Stimulated activated CD8-positive, alpha-beta memory T cell treated with anti-CD3 and anti-CD28 coated beads, Interleukin-15, amount 100 ng/mL, for 48 hours (primary cell): ENCODE results near the gene CHCHD6.

ENCODE experiments used
- DNase-seq, 2 donors: peaks; one replicate each; pipeline ENCODE4 v3.0.0-alpha.2; 2020; ENCODE audit warnings: low read depth in 2 of 2

Gene CHCHD6

DNA sequence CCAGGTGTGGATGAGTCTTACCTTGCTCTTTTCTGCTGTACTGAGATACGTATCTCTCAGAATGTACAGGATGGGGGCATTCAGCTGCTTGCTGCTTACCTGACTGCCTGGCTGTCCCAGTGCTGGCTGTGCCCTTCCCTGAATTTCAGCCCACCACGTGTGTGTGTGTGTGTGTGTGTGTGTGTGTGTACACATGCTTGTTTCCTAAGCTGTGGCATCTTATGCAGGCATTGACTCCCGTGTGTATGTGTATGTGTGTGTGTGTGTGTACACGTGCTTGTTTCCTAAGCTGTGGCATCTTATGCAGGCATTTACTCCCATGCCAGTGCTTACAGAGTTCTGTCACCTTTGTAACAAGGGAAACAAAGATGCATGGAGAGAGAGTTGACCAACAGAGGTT is 218.4 kb downstream of the CHCHD6 start:
- no peak for DNase-seq

DNA sequence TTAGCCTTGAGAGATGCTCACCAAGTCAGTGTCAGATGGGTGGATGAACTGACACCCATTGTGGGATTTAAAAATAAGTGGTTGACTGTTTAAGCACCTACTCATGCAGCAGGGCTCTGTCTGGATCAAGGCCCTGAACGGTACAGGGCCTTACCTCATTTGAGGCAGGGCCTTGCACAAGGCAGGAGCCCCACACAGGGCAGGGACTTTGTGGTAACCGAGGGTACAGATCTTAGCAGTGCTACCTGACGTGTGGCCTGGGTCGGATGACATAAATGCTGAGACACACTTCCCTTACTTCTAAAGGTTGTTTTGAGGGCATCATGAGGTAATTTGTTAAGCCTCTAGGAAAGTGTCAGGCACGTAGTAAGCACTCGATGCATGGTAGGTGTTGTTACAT is 219.4 kb downstream of the CHCHD6 start:
- no peak for DNase-seq

DNA sequence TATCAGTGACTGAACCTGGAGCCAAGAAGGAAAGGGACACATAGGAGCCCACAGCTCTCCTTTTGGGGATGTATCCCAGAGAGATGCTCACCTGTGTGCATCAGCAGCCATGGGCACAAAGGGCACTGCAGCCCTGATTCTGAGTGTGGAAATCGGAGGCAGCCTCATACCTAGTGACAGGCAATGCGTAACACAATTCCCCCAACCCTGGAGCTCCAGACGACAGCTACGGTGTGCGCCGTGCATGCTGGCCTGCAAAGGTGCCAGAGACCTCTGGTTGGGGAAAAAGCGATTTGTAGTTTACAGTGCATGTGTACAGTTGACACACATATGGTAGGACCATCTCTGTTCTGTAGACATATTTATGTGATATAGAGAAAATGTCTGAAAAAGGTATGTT is 219.9 kb downstream of the CHCHD6 start:
- DNase-seq = no peak

DNA sequence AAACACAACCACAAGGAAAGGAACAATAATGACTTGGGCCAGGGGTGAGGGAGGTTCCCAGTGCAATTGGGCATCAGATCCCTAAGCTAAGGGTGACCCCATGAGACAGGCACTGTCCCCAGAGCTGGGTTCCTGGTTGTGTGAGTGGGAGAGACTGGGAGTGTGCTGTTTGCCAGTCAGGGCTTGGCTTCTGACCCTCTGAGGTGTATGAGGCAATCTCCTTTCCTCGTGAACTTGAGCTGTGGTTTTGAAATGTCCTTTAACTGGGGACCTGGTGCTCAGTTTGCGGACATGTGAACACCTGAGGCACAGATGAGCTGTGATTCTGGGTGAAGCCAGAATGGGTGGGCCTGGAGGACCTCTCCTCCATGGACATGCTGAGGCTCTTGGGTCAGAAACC is 220.4 kb downstream of the CHCHD6 start:
- DNase-seq = no peak

DNA sequence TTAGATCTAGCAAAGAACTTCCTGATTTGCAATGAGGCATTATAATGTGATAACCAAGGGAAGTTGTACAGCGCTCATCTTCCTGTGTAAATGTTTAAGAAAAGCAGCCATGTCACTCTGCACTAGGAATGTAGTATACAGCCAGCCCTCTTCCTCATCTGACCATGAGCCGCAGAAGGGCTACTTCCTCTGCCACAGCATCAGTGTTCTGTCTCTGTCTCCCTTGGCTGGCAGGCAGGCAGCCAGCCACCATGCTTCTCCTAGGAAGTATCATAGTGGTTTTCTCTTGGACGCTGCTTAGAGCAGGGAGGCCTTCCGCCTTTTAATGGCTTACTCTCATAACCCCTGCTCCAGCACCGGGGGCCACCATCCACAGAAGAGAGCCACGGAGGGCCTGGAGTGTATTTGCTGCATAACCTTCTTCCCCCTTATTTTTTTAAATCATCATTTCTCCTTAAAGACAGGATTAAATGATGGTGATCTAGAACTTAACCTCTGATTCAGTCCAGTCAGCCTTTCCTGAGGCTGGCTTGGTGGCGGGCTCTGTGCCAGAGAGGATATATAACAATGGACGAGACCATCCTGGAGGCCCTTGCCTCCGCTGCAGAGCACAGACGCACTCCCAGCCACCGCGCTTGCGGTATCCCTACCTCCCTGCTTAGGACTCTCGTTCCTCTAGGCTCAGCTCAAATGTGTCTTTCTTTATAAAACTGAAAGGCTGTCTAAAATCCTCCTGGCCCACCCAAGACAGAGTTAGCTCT is 221.6 kb downstream of the CHCHD6 start:
- DNase-seq = no peak

DNA sequence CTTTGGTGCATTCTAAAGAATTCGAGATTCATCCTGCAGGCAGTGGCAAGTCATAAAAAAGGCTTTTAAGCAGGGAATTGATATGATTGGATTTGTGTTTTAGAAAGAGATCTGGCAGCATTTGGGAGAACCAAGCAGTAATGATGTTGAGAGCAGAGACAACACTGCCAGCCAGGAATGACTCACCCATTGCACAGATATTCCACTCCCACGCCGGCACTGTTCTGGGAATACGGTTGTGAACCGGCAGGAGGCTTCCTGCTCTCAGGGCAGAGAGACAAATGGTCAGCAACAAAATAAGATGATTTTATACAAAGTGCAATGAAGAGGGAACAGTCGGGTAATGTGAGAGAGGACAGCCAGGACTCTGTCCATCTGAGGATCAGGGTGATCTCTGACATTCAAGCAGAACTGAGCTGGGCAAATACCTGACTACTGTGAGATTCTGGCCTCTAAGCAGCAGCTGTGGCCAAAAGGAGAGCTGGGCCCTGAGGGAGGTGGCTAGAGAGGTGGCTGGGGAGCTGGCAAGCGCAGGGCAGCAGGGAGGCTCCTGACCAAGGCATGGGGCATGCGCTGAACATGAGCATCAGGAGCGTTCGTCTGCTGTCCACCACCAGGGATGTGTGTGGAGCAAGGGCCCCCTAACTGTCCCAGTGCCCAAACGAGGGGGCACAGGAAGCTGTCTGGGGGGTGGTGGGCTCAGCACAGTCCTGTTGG is 222.8 kb downstream of the CHCHD6 start:
- DNase-seq = no peak

DNA sequence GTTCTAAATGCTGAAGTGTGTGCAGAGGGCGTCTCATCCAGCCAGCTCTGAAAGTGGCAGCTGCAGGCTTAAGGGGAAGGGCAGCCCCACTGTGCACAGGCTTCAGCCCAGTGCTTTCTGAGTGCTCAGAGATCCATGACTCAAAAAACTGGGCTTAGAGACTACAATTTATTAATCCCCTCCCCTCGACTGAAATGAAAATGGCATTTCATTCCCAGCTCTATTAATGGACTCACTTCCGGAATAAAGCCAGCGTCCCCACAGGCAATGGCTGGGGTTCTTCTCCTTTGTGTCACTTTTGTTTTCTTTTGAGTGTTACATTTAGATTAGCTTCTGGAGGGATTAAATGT is 223.3 kb downstream of the CHCHD6 start:
- no peak for DNase-seq

DNA sequence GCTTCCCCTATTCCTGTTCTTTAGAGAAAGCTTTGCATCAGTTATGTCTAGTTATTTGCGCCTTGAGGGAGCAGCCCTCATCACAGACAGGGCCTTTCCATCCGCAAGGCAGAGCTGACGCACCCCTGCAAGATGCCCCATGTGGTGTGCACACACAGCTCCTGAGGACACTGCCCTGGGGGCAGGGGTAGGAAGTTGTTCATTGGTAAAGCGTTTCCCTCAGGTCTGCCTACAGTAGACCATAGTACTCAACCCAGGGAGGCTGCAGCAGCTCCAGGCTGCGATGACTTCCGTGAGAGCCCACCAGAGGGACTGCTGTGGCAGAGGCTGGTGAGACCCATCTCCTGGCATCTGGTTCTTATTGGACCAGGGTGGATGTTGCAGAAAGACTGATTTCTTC is 223.8 kb downstream of the CHCHD6 start:
- DNase-seq = no peak

DNA sequence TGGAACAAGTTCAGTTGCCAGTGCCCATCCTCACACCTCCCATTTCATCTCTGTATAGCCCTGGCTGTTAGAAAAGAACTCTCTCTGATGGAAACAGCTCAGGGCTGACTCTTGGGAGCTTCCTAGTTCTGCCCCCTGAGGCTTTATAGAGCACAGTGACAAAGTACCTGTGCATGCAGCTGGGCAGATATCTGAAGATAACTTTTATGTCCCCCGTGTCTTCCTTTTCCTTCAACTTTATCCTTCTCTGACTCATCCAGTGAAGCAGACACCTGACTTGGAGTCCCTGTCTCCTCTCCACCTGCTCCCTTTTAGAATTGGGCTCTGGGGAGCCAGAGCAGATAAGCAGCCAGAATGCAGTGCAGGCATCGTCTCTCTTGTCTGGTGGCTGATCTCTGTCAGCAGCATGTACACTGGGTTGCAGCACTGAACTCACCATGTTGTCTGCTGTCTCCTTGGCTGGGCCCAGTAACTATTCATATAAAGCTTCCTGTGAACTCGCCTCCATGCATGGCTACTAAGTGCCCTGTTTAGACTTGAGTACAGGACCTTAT is 225.0 kb downstream of the CHCHD6 start:
- DNase-seq = no peak

DNA sequence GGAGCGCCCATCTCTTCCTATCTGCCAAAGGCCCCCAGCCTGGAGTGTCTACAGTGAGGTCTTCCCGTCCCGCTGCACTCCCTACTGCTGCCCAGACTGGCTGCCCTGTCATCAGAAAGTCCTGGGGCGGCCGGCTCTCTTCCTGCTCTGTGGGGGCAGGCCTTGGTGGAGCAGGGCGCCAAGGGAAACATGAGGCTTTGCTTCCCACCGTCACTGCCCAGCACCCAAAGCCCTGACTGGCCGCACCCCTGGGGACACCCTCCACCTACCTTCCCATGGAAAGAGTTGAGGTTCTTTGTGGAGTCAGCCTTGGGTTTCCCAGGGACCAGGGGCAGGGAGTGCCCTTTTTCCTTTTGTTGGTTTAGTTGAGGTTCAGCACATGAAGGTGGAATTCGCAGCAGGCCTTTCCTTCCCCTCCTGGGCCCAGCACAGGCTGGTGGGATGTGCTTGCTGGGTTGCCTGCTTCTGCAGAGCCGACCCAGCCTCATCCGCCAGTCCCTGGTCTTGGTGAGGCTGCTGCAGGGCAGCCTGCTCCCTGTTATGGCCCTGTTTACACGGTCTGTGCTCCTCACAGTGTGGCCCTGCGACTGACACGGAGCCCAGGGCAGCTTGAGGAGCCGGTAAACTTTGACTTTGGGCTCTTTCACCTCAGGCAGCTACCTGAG is 227.0 kb downstream of the CHCHD6 start:
- no peak for DNase-seq

DNA sequence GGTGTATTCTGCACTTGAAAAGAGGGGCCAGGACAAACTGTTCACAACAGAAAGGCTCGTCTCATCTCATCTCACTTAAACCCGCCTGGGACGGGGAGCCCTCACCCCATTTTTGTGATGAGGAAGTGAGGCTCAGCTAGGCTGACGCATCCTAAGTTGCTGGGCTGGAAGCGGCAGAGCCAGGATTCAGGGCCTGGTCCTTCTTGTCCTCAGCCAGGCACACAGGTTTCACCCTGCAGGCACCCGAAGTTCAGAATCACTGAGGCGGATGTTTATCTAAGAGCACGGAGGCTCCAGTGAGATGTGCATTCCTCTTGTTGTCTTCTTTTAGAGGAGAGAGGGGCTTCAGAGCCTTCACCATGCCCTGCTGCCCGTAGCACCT is 227.8 kb downstream of the CHCHD6 start:
- DNase-seq = no peak

DNA sequence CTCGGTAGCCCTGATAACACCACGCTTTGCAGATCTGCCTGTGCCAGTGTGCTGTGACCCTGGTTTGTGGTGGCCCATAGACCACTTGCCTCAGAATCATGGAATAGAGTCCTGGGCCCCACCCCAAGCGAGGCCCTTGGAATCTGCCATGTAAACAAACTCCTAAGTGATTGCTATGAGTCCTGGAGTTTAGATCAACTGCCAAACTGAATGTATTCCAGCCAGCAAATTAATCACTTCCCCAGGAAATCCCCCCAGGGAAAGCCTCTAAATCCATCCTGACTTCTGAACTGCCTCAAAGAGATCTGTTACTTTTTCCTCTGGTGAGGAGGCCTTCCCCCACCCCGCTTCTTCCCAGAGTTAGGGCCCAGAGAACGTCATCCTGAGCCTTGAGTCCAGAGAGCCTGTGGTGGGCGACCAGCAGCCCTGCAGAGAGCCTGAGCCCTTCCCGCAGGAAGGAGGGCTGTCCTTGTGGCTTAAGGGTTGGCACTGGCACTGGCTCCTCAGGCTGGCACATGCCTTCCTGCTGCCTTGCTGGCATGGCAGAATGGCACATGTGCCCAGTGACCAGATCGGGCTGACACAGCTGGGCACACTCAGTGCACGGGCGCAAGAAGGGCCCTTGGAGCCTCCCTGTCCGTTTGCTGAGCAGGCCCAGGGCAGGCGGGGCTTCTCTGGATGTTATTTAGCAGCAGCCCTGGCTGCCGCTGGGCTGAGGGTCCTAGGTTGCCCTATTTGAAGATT is 228.3 kb downstream of the CHCHD6 start:
- DNase-seq = no peak

DNA sequence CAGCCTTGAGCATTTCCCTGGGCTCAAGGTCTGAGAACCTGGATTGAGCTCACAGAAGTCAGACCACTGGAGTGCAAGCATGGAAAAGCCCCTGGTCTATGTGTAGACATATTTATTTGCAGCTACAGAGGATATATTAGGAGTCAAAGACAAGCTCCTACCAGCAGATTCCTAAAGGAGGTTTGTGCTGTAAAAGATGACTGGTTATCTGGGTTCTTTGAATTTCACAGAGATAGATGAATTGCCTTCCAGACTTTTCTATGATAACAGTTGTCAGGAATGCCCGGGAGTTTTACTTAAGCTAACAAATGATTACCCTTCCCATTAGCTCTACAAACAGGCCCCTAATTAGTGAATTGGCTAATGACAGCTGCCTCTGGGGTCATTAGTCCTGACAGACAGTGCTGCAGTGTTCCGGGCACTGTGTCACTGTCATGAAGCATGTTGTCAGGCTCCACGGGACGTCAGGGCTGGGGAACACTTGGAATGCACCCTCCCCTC is 230.0 kb downstream of the CHCHD6 start:
- DNase-seq = no peak

DNA sequence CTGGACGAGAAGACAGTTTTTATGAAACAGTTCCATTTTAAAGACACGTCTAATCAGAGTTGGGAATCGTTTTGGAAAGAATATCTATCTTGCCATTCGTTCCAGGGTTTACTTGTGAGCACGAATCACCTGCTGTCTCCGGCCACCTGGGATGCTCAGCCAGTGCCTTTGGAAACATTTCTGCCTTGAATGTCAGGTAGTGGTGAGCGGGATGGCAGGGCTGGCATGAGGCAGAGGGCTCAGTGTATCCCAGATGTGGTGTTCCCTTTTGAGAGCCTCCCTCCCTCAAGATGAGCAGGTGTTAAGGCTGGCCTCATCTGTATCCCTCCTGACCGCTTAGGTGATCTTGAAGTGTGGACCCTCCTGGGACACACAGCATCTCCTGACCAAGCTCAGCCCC is 231.0 kb downstream of the CHCHD6 start:
- no peak for DNase-seq

DNA sequence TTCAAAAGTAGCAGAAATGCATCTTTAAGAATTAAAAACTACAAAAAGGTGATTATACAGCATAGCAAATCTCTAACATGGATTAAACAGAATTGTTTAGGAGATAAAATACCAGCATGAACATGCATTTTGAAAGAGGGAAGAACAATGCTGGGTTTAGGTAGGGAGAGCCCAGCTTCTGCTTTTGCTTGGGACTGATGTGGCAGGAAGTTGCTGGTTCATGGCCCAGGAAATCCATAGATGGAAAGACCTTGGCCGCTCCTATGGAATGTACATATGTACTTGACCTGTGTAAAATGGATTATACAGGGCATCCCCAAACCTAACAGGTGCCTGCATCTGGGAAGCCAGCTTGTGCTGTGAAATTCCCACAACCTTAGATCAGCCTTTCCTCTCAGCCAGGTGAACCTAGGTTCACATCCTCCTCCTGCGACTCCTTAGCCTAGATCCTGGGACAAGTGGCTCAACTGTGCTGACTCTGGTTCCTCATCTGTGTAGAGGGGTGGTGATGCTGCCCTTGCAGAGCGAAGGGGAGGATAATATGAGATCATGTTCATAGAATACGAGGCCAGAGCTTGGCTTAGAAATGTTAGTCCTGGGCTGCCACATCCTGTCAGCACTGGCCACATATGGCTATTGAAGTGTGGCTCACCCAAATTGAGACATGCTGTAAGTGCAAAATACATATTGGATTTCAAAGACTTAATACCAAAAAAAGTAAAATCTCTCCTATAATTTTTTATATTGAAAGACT is 231.9 kb downstream of the CHCHD6 start:
- DNase-seq = no peak

DNA sequence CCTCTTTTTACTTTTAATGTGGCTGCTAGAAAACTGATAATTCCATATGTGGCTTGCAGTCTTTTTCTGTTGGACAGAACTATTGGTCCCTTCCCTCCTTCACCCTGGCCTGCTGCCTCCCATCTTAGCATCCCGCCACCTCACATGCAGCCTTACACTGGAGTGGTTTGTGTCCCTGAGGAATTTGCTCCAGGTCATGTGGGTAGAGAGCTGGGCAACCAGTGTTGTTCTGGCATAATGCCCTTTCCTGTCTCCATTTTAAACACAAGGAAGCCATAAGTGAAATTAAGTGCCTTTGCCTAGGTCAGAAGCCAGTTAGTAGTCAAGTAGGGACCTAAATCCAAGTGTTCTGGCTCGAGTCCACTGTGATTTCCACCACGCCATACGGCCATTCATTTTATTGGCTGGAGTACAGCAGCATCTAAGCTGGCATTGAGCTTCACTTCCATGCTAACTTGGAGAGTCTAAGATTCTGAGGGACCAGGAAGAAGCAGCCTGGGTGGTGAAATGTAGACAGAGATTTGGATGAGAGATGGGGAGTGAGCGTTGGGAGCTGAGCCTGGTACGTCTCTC is 232.9 kb downstream of the CHCHD6 start:
- DNase-seq = no peak

DNA sequence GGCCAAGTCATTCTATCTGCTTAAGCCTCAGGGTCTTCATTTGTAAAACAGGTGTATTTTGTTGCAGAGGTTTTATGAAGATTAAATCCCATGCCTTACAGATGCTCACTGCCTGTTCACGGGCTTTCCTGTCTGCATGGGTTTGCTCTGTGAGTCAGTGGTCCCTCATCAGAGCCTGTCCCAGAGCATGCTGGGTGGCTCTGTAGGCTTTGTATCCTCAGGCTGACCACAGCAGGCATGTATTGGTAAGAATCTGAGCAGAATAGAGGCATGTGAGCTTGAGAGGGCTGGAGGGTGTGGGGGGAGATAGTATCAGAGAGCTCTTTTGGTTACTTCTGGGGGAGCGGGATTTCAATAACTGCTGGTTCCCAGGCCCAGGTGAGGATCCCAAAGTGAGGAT is 233.5 kb downstream of the CHCHD6 start:
- DNase-seq = no peak

DNA sequence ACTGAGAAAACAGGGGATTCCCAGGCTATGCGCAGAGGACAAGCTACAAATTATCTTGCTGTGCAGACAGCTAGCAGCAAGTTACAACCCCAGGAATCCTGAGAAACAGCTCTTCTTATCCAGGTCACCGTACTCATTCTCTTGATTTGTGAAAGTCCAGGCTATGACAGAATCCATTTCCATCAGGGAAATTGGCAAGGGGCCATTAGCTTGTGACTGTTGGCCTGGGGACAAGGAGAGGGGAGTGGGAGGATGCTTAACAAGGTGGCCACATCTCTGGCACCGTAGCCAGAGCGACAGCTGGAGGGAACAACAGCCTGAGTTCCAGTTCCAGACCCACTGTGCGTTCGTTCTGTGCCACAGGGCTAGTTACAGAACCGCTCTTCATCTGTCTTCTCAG is 233.9 kb downstream of the CHCHD6 start:
- no peak for DNase-seq

DNA sequence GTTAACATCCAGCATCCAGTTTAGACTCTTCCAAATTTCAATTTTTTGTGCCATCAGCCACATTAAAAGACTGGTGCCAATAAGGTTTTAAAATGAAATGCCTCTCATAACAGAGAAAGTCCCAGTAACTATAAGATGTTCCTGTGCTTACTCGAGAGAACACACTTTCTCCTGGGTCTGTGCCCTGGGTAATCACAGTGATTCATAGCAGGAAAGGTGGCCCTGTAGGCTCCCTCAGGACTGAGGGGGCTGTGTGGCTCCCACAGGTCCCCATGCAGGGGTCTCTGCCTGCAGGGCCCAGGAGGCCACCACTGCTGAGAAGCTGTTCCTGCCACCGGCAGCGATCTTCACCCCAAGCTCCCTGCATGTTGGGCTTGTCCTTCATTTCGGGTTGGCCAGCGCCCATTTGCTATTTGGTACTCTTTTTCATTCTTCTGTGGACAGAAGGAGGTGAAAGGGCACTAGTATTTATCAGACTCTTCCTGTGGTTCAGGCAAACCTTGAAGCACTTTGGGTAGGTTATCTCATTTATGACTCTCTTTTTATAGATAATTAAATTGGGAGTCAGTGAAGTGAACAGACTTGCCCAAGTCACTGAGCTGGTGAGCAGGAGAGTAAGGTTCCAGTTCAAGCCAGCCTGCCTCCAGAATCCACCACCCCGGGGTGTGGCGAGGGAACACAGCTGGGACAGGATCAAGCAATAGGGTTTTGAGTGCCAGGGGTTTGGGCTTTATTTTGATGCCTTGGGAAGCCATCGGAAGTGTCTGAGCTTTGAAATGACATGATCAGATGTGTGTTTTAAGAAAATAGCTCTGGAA is 234.7 kb downstream of the CHCHD6 start:
- no peak for DNase-seq

DNA sequence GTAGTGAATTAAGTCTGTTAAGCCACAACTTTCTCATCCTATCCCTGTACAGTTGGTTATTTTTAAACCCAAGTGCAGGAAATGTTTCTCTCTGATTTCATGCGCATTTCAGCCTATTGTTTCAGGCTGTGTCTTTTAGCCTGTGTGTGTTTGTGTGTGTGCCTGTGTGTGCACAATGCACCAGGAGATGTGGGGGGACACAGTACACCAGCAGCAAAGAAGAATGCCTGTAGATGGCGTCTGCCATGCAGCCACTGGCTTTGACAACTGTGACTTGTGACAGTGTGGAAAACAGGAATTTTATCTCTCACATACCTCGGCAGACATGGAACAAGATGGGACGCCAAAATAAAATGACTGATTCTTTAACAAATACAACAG is 235.3 kb downstream of the CHCHD6 start:
- no peak for DNase-seq
